Measurements from ENCODE around the gene ATOSA.
A peak's percentile ranks its signal among the peaks of the same experiment; 100 is the strongest.

The ATOSA gene

DNA sequence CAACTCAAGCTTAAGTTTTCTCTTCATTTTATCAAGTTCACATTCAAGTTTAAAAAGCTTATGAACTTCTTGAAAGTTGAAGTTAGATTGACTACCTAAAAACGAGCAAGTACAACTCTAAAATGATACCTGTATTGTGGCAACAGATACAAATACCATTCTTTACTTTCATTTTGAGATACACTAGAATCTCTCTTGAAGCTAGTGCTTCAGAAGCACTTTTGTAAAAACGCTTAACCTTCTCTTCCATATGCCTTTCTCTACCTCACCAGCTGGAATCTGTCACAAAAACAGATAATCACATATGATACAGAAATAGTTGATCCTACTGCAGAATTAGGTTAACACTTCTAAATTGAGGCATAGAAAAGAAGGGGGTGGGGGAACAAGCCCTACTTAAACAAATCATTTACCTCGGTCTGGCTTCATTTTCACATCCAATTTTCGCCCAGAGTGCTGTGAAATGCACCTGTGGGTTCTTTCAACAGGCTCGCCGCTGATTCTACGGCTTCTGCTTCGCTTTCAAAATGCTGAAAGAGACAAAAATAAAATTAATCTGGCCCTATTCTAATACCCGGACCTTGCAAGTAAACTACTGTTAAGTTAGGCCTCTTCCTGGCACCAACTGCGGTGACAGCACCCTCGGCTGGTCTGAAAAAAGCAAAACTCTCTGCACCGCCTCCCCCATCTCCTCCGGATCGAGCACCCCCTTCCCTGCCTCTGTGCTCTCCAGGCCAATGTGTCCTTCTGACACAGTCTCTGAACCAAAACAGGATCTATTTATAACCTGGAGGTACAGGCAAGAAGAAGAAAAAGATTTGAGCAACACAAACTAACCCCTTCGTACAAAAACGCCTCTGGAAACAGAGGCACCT lies 1.4 kb downstream of the ATOSA start:
- DNase-seq = peak; percentile 80 to 86
- Histone ChIP-seq H3K4me1 (peaks cover 0 to 50% (median 26%) of the 10 kb centered on the region in 4 donors), H3K27me3 (no peaks in the 10 kb centered on the region), H3K36me3 (peaks cover 17 to 29% (median 25%) of the 10 kb centered on the region in 3 donors), H3K9me3 (no peaks in the 10 kb centered on the region), H3K27ac (peak overlapping the region; percentile 96 to 99), H3K4me3 (peak overlapping the region; percentile 93 to 98)
- TF ChIP-seq, protein P1, sequence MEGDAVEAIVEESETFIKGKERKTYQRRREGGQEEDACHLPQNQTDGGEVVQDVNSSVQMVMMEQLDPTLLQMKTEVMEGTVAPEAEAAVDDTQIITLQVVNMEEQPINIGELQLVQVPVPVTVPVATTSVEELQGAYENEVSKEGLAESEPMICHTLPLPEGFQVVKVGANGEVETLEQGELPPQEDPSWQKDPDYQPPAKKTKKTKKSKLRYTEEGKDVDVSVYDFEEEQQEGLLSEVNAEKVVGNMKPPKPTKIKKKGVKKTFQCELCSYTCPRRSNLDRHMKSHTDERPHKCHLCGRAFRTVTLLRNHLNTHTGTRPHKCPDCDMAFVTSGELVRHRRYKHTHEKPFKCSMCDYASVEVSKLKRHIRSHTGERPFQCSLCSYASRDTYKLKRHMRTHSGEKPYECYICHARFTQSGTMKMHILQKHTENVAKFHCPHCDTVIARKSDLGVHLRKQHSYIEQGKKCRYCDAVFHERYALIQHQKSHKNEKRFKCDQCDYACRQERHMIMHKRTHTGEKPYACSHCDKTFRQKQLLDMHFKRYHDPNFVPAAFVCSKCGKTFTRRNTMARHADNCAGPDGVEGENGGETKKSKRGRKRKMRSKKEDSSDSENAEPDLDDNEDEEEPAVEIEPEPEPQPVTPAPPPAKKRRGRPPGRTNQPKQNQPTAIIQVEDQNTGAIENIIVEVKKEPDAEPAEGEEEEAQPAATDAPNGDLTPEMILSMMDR (IDR thresholded peaks at IDR 0.05) = no peak
- intact Hi-C loops (cut with DNase I; ENCODE audit: low total_unique reads) = loop anchor here (5.0 kb wide), 1 partner anchor 106 kb away; no protein-coding TSS in a partner anchor

DNA sequence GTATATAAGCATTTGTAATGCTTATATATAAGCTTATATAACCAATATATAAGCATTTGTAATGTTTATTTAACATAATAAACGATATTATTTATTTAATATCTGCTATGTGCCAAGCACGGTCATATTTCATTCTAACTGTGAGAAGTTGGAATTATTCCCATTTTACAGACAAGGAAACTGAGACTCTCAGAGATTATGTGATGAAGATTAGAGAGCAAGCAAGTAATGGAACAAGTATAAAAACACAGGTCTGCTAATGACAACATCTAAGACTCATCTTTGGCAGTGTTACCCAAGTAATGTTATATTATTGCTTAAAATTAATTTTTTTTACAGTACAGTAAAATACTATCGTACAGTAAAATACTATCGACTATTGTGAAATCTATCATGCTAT lies 4.4 kb downstream of the ATOSA start:
- Histone ChIP-seq H3K27me3 (no peaks in the 10 kb centered on the region), H3K4me3 (no peak overlapping the region), H3K4me1 (peaks cover 0 to 46% (median 23%) of the 10 kb centered on the region in 4 donors), H3K9me3 (no peaks in the 10 kb centered on the region), H3K36me3 (peaks cover 28 to 53% (median 52%) of the 10 kb centered on the region in 3 donors), H3K27ac (no peak overlapping the region)
- DNase-seq = no peak
- TF ChIP-seq, protein P1 (IDR thresholded peaks at IDR 0.05) = no peak
- intact Hi-C loops (cut with DNase I; ENCODE audit: low total_unique reads) = loop anchor here (5.0 kb wide), 1 partner anchor 103 kb away; no protein-coding TSS in a partner anchor

DNA sequence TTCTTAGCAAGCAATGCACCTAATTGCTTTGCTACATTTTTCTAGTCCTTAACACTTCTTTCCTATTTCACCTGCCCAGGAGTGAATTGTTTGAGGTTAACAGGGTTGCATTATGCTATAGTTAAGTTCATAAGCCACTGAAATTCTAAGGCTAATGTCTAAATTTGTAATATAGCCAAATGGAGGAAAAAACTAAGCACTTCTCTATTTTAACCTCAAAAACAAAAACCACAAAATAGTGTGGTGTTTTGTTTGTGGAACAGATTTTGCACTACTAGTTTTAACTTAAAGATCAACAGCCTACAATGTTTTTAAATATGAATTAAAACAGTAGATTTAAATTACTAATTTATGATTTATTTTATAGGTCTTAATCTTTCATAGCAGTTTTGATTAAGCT lies 5.5 kb downstream of the ATOSA start:
- intact Hi-C loops (cut with DNase I; ENCODE audit: low total_unique reads) = no loop called here
- Histone ChIP-seq H3K9me3 (no peaks in the 10 kb centered on the region), H3K4me1 (peaks cover 0 to 52% (median 21%) of the 10 kb centered on the region in 4 donors), H3K4me3 (no peak overlapping the region), H3K27me3 (no peaks in the 10 kb centered on the region), H3K27ac (no peak overlapping the region), H3K36me3 (peaks cover 34 to 64% (median 63%) of the 10 kb centered on the region in 3 donors)
- TF ChIP-seq, protein P1 (IDR thresholded peaks at IDR 0.05) = no peak
- DNase-seq = no peak

DNA sequence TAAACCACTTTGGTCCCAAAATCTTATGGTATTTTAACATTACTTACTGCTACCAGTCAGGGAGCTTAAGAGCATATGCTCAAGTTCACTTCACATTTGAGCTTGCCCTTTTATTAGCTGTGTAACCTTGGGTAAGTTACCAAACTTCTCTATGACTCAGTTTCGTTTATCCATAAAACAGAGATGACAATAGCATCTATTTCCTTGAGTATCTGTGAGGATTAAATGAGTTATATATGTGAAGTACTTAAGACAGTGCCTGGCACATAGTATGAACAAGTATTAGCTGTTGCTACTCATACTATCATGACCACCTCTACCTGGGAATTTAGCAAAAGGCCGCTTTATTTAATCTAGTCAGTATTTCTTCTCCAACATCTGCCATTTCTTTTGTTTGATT lies 5.9 kb downstream of the ATOSA start:
- Histone ChIP-seq H3K4me3 (no peak overlapping the region), H3K27me3 (no peaks in the 10 kb centered on the region), H3K9me3 (no peaks in the 10 kb centered on the region), H3K27ac (no peak overlapping the region), H3K36me3 (peaks cover 34 to 68% (median 64%) of the 10 kb centered on the region in 3 donors), H3K4me1 (peaks cover 0 to 56% (median 23%) of the 10 kb centered on the region in 4 donors)
- TF ChIP-seq, protein P1 (IDR thresholded peaks at IDR 0.05) = no peak
- no peak for DNase-seq
- intact Hi-C loops (cut with DNase I; ENCODE audit: low total_unique reads) = no loop called here

DNA sequence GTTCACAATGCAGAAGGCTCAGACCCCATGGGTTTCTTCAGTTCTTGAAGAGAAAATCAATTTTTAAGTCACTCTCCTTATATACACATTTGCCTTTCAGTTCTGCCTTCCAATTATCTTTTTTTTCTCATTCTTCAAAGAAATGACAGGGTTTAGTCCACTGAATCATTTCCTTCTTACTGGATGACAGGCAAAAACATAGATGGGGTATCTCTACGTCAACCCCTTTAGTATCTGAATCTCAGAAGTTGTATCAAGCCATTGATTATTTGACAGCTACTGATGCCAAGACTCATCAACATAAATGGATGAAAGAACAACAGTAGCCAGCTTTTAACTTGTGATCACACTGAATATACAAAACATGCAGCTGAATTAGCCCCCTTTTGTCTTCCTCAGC lies 6.5 kb downstream of the ATOSA start:
- TF ChIP-seq, protein P1 (IDR thresholded peaks at IDR 0.05) = no peak
- Histone ChIP-seq H3K27ac (no peak overlapping the region), H3K36me3 (peaks cover 35 to 75% (median 69%) of the 10 kb centered on the region in 3 donors), H3K27me3 (no peaks in the 10 kb centered on the region), H3K4me3 (no peak overlapping the region), H3K4me1 (peaks cover 0 to 61% (median 22%) of the 10 kb centered on the region in 4 donors), H3K9me3 (no peaks in the 10 kb centered on the region)
- DNase-seq = no peak
- intact Hi-C loops (cut with DNase I; ENCODE audit: low total_unique reads) = no loop called here
